Stimulated activated CD8-positive, alpha-beta memory T cell treated with anti-CD3 and anti-CD28 coated beads, Interleukin-15, amount 100 ng/mL, for 1 hour (primary cell): Measurements from ENCODE around the gene SCAF11.

Source experiments
- DNase-seq: peaks from one replicate; pipeline ENCODE4 v3.0.0-alpha.2; 2020; ENCODE audit warnings: low read depth

SCAF11 gene

DNA sequence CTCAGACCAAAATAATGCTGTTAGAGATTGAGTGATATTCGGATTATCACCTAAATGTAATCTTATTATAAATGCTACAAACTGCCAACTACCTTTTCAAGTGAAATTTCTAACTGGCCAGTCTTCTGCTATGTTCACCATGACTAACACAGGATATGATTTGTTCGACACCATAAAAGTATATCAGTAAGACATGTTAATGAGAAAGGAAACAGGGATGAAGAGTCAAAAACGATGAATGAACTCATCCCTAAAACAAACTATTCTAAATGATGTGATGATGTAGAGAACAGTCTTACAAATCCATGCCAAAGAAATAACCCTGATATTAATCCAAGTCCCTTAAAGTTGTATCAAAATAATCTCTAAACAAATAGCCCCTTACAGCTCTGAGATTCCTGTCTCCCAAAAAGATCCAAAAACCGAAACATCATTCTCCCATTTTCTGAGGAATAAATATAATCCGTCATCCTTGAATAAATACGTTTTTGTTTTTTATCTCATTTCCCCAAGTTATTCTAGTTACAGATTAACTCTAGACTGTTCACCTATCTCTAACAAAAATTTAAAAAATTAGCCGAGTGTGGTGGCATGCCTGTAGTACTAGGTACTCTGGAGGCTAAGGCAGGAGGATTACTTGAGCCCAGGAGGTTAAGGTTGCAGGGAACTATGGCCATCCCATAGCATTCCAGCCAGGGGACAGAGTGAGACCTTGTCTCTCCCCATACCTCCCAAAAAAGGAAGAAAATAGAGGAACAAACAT is 9.1 kb downstream of the SCAF11 start:
- DNase-seq: no peak

DNA sequence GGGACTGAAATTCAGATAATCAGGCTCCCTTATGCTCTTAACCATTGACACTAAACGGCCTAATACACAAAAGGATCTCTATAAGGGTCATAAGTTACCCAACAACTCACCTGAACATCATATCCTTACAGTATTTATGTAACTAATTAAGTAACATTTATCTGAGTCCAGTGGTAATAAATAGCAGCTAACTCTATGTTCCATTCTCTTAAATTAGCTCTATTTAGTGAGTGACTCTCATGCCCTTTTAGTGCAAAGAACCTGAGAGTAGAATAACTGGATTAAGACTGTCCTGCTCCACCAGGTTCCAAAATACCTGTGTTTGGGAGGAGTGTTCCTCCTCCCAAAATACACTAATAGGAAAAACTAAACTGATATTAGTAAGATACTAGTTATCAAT is 9.8 kb downstream of the SCAF11 start:
- DNase-seq: no peak

DNA sequence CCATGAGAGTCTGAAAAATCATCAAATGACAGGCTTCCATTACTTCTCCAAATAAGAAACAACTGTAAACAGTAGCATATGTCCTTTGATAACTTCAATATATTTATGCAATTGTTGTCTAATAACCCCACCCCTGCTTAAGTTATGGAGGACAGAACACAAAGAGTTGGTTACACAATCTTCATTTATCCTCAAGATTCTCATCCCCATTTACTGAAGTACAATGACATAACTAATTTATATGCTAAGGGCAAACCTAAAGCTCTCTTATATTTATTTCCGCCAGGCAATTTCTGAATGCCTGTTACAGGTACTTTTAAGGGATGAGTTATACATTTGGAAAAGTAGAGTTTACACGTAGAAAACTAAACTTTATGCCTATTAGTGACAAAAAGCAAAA is 12.3 kb downstream of the SCAF11 start:
- no peak for DNase-seq

DNA sequence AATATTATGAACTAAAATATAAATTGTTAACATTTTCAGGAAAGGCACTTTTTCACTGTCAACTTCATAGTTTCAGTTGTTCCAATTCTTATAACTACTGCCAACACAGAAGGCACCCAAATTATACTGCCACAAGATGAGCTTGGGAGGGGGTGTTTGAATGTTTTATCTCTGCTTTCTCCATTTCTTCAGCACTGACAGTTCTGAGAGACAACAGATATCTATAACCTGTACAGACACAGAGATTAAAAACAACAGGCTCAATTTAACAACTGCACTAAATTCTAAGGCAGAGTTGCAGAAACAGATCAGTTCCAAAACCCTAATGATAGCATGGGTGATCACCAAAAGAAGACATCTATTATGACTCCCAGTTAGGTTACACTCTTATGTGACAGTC is 12.8 kb downstream of the SCAF11 start:
- no peak for DNase-seq

DNA sequence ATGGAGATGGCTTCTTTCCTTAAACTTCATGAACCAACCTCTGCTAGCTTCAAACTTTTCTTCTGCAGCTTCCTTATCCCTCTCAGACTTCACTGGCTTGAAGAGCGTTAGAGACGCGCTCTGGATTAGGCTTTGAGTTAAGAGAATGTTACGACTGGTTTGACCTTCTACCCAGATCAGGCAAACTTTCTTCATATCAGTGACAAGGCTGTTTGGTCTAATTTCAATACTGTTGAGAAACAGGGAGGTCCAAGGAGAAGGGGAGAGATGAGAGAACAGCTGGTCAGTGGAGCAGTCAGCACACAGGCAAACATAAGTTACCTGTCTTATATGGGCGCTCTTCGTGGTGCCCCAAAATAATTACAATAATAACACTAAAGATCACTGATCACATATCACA is 14.9 kb downstream of the SCAF11 start:
- no peak for DNase-seq

DNA sequence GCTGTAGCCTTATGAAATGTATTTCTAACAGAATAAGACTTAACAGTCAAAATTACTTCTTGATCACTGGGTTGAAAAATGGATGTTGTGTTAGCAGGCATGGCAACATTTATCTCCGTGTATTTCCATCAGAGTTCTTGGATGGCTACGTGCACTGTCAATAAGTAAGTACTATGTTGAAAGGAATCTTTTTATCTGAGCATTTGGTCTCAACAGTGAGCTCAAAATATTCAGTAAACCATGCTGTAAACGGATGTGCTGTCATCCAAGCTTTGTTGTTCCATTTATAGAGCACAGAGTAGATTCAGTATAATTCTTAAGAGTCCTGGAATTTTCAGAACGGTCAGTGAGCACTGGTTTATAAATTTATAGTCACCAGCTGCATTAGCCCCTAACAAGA is 15.5 kb downstream of the SCAF11 start:
- DNase-seq: no peak

DNA sequence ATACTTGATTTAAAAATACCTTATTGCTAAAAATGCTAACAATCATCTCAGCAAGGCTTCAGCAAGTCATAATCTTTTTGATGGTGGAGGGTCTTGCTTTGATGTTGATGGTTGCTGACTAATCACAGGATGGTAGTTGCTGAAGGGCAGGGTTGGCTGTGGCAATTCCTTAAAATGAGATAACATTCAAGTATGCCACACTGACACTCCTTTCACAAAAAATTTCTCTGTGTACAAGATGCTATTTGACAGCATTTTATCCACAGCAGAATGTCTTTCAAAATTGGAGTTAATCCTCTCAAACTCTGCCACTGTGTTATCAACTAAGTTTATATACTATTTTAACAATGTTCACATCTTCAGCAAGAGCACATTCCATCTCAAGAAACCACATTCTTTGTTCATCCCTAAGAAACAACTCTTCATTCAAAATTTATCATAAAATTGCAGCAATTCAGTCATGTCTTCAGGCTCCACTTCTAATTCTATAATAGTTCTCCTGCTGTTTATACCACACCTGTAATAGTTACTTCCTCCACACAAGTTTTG is 16.1 kb downstream of the SCAF11 start:
- DNase-seq: no peak

DNA sequence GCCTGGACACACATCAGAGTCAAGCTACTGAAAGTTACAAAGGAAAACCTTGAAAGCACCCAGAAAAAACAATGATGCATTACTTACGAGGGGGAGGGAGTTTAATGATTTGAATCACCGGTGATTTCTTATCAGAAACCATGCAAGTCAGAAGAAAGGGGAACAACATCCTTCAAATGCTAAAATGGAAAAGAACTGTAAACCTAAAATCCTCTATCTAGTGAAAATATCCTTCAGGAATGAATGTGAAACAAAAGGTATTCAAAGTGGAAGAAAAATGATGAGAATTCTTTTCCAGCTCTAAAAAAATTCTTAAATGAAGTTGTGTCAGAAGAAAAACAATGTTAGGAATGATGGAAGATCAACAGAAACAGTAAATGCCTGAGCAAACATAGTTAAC is 16.8 kb downstream of the SCAF11 start:
- no peak for DNase-seq

DNA sequence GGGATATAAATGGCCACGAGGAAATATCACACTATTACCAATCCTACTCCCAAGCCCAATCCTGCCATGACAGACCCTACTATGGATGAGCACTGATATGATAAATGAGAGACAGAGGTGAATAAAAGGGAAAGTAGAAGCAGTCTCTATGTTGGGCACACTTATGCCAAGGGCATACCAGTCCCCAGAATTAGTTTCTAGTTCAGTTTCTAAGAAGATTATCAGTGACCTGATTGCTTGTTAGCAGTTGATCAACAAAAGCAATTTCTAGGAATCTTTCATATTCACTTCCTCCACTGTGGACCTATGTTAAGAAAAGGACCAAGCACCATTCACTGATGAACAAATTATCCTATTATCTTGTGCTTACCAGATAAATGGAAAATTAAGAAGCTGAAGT is 20.0 kb downstream of the SCAF11 start:
- no peak for DNase-seq

DNA sequence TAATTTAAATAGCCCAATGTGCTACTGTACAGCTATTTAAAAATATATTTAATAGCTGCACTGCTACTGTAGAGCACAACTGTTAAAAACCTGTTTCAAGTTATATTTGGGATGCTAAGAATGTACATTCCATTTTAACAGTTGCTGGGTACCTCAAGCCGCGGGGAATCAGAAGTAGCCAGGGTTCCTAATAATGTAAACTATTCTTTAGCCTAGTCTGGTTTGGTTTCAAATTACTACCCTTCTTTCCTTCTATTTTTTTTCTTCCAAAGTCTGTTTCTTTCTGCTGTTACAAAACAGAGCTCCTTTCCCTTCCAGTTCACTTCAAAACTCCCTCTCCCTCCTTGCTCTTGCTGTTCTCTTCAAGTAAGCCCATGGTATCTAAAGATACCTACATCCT is 21.3 kb downstream of the SCAF11 start:
- DNase-seq: no peak

DNA sequence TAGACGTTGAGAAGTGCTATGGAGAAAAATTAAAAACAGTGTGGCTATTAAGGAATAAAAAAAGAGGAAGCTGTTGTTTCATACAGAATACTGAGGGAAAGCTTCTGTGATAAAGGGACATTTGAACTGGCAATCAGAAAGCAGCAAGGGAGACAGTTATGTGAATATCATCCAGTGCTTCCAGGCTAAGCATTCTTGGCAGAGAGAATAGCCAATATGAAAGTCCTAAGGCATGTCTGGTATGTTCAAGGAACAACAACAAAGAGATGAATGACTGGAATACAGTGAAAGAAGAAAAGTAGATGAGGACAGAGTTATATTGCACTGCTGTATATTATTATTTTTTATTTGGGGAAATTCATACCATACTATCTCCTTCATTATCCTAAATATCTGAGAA is 23.9 kb downstream of the SCAF11 start:
- no peak for DNase-seq

DNA sequence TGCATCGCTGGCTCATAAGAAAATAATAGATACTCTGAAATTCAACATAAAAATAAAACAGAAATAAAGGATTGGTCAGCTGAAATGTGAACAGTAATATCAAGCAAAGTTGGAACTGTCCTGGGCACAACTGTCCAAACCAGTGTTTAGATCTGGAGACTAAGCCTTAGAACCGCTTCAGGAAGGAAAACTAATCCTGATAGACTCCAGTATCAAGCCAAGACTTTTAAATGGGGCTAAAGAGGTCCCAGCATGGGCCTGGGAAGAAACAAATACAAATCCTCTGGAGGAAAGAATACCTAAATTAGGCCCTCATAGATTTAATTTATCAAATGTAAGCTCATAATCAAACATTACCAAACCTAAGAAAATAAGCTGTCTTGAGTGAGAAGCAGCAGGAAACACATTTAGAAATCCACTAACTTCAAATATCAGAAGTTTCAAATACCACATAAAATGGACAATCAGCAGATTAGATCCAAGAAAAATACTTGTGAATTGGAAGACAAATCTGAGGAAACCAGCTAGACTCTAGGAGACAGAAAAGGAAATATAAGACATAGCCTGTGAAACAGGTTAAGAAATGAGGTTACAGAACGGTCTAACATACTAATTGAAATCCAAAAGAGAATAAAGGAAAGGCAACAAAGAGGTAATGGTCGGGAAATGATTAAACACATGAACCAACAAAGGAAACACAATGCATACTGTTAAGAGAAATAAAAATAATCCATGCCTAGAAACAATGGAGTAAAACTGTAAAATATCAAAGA is 27.6 kb downstream of the SCAF11 start:
- no peak for DNase-seq

DNA sequence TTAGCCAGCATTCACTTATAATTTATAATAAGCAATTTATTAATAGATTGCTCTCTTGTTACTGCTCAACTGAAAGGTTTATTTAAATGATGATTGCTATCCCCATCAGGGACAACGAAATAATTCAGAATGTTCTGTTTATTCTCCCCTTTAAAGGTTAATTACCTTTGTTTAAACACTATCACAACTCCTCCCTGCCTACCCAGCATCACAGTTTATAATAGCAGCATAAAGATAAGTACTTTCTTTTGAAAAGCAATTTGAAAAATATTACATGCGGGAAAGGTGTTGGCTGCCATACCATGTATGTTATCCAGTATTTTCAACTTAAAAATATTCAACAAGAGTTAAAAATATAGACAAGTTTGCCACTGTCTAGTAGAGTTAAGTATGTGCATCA is 30.6 kb downstream of the SCAF11 start:
- no peak for DNase-seq

DNA sequence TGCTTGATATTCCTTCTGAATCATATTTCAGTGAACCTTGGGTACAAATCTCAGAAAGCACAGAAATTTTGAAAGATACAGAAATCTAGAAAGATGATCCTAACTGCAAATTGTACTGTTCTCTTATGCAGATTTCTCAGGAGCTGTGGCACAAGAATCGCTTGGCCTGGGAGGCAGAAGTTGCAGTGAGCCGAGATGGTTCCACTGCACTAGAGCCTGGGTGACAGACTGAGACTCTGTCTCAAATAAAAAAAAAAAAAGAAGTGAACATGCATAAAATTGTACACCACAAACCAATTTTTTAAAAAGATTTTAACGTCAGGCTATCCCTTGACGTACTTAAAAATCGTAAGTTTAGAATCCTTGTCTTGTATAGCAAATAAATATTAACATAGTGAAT is 31.3 kb downstream of the SCAF11 start:
- no peak for DNase-seq

DNA sequence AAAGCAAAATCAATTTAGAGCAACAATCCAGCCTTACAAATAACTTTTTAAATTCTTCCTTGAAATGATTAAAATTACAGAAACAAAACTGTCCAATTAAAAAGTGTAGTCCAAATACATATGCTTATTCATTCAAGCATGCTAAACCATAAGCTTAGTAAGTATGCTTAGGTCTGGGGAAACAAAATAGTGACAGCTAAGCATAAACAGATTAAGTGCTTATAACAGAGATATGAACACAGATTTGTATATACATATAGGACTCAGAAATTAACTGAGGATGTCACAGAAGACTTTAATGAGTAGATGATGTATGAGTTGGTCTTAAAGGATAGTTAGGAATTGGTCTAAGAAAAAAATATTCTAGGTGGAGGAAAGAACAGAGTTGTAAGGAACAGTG is 41.8 kb downstream of the SCAF11 start:
- DNase-seq: no peak

DNA sequence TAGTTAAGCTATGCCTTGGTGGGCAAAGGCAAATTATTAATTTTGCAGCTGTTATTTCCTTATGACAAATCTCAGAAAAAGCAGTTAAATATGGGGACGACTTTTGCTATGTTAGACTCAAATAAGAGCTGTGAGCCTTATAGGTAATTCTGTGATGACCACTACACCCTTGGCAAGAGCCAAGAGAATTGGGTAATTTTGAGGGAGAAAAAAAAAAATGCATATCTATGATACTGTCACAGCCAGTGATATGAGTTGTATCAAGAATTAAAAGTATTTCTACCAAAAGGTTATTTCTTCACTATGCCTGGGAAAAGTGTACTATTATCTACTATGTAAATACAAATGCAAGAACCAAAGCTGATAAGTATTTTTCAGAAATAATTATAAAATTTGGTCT is 43.9 kb downstream of the SCAF11 start:
- no peak for DNase-seq

DNA sequence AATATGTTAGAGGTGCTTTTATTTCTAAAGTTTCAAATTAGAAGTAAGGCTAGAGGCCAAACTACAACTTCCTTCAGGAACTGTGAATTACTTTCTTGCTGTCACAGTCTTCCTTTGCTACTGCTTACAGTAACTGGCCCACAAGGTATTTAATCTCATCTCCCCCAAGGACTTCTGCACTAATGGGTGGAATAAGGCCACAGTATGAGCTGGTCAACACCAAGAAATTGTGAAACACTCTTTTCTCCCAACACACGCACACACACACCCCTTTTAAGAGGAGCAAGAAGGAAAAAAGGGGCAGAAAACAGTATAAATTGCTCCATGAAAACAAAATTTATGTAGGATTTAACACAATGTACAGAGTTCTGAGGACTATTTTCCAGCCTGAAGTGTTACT is 45.6 kb downstream of the SCAF11 start:
- DNase-seq: no peak

DNA sequence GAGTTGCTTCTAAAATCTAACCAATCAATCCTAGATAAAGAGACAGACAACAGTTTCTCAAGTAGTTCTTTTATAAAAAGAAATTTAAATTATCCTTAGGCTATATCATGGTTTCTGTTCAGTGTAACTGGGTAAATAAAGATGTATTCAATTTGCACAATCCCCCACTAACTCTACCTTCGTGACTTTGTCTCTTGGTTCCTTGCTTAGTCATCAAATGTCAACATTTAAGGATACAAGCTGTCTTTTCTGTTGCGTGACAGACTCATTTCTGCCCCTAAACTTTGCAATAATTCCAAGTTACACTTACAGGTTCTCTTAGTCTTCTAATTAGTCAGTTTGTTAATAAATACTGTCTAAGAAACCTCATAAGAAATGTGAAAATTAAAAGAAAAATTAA is 50.6 kb downstream of the SCAF11 start:
- no peak for DNase-seq

DNA sequence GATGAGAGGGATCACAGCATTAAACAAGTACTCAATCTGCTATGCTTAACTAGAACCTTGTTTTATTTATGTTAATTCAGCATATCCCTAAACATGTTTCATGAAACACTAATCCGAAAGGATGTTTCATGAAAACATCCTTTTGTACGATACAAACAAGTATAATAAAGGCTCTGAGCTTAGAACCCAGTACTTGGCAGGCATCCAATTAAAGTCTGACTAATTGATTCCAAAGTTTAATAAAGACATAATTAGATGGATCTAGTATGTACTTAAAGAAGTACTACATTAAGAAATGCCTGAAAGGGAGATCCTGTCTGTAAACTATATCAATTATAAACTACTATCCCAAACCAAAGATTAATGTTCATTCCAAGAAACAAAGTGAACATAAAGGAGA is 51.8 kb downstream of the SCAF11 start:
- DNase-seq: no peak

DNA sequence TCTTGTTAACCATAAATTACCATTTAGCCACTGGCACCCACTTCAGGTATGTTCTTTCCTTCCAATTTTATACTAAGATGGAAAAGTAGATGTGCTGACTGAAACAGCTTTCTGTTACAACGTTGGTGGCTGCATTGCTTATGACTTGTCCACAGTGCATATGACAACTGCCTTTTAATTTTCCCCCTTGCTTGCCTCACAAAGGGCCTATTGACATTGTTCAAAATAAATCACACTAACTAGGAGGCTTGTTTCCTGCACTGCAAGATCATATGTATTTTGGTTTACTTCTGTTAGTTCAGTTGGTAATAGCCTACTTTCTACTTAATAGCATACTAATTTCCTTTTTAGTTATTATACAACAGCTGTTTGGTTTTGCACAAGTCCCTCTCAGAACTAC is 55.4 kb downstream of the SCAF11 start:
- no peak for DNase-seq

DNA sequence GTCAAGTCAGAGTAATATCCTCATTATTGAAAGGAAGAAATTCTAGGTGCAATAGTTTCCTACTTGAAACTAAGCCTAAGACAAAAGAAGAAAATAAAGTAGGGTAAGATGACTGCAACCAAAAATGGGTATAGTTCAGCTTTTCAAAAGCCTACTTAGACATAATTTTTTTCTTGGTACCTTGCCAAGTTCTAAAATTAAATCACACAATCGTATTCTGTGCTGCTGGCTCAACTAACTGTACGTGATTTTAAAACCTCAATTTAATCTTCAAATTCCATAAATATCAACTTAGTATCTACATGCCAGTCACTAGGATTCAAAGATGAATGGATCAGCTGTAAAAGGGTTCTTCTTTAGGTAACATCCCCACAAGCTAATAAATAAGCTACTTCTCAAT is 56.9 kb downstream of the SCAF11 start:
- no peak for DNase-seq

DNA sequence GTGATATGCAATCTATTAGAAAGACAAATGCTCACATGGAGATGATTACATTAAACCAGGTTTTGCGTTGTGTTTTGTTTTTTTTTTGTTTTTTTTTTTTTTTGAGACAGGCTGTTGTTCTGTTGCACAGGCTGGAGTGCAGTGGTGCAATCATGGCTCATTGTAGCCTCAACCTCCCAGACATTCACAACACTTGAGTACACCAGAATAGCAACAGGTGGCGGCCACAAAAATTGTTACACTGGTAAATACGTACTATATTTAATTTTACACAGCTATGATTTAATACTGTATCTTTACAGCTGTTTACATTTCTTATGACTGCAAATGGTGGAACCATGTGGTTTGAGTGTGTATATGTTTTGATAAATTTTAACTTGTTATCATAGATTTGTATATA is 60.0 kb downstream of the SCAF11 start:
- DNase-seq: no peak

DNA sequence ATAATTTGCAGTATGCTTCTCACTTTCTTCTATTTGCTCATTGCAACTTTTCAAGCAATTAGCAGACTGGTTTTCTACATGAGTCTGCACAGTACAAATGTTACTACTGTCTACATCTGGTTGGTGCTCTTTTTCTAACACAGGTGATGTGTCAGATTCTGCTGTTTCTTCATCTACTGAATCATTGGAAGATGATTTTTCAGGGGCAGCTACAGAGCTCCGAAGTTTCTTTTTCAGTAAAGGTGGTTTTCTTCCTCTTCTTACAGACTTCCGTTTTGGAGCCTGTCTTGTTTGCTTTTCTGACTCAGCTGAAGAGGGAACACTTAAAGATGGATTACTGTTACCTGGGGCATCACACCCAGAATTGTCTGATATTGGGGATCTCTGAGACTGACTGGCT is 62.1 kb downstream of the SCAF11 start:
- no peak for DNase-seq

DNA sequence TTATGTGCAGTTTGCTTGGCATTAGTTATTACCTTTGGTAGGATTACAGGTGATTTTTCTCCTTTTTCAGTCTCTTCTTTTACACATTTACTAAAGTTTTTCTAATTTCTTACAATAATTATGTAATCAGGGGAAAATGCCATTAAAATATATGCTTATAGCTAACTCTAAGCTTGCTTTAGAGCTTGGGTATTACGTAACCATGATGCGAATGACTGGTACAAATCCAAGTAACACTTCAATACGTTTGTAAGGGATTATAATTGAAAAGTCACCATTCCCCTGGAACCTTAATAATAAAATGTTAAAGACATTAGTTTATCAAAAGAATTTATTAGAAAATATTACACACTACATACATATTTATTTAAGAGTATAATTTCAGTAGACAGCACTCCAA is 71.6 kb downstream of the SCAF11 start:
- DNase-seq: no peak
